KMS-11 (cell line): ENCODE measurements around the gene ROS1.

Experiments
- H2AFZ ChIP-seq: fragments of 200-600 bp; sonication (generic); 2 replicates; pipeline ENCODE4 v1.6.1; 2016; ENCODE audit warnings: antibody characterized with exemption, mixed run types, low read depth
- H3K27ac ChIP-seq: fragments of 200-600 bp; sonication (generic); 2 replicates; pipeline ENCODE4 v1.6.1; 2016; ENCODE audit warnings: mild to moderate bottlenecking, mixed run types
- H3K27me3 ChIP-seq: fragments of 200-600 bp; sonication (generic); 2 replicates; pipeline ENCODE4 v1.6.1; 2017; ENCODE audit warnings: mild to moderate bottlenecking, low read depth, mixed run types, moderate library complexity; ENCODE audit not compliant: insufficient read depth
- H3K36me3 ChIP-seq: fragments of 200-600 bp; sonication (generic); 2 replicates; pipeline ENCODE4 v1.6.1; 2017; ENCODE audit warnings: mild to moderate bottlenecking, mixed run types; ENCODE audit not compliant: insufficient read depth
- H3K4me1 ChIP-seq: fragments of 200-600 bp; sonication (generic); 2 replicates; pipeline ENCODE4 v1.6.1; 2016; ENCODE audit warnings: mild to moderate bottlenecking, low read depth, mixed run types; ENCODE audit not compliant: poor library complexity, severe bottlenecking
- H3K4me2 ChIP-seq: fragments of 200-600 bp; sonication (generic); 2 replicates; pipeline ENCODE4 v1.7.0; 2016; ENCODE audit warnings: mild to moderate bottlenecking, mixed run types
- H3K4me3 ChIP-seq: fragments of 200-600 bp; sonication (generic); IDR thresholded peaks from 2 replicates; pipeline ENCODE4 v1.6.1; 2017; ENCODE audit warnings: low read depth, low read length, mixed read lengths; ENCODE audit not compliant: insufficient read depth
- H3K79me2 ChIP-seq: fragments of 200-600 bp; sonication (generic); 2 replicates; pipeline ENCODE4 v1.6.1; 2016; ENCODE audit warnings: low read depth, mixed run types; ENCODE audit not compliant: insufficient read depth
- H3K9ac ChIP-seq: fragments of 200-600 bp; sonication (generic); 2 replicates; pipeline ENCODE4 v1.6.1; 2016; ENCODE audit warnings: mild to moderate bottlenecking, mixed run types
- H4K20me1 ChIP-seq: fragments of 200-600 bp; sonication (generic); 2 replicates; pipeline ENCODE4 v1.6.1; 2016; ENCODE audit warnings: mild to moderate bottlenecking, mixed run types; ENCODE audit not compliant: insufficient read depth
- CTCF ChIP-seq: fragments of 200-600 bp; sonication (generic); conservative IDR thresholded peaks from 2 replicates; pipeline ENCODE4 v1.6.1; 2017; ENCODE audit warnings: low read depth, mild to moderate bottlenecking, antibody characterized with exemption, low read length, moderate library complexity, mixed read lengths

Gene ROS1

GRCh38 chr6:117463762-117464665, 38.3 kb upstream of the ROS1 start:
- H3K9ac ChIP-seq: no peak overlapping the region

GRCh38 chr6:117459204-117459944, 33.6 kb upstream of the ROS1 start:
- H3K79me2 ChIP-seq: no peaks in the 10 kb centered on the region
- H3K4me1 ChIP-seq: no peaks in the 10 kb centered on the region
- no peak overlapping the region for H3K27ac ChIP-seq
- no peak overlapping the region for H3K4me3 ChIP-seq
- no peaks in the 10 kb centered on the region for H3K27me3 ChIP-seq
- H3K36me3 ChIP-seq: no peaks in the 10 kb centered on the region
- TF ChIP-seq CTCF: no peak
- H2AFZ ChIP-seq: no peak overlapping the region
- H4K20me1 ChIP-seq: no peaks in the 10 kb centered on the region
- H3K9ac ChIP-seq: no peak overlapping the region
- H3K4me2 ChIP-seq: no peak overlapping the region

More at GRCh38 chr6:117463762-117464665, 38.3 kb upstream of the ROS1 start:
- H3K4me2 ChIP-seq: no peak overlapping the region
- TF ChIP-seq CTCF: no peak
- H3K36me3 ChIP-seq: no peaks in the 10 kb centered on the region
- no peaks in the 10 kb centered on the region for H3K79me2 ChIP-seq
- H3K4me3 ChIP-seq: no peak overlapping the region
- no peaks in the 10 kb centered on the region for H3K27me3 ChIP-seq
- no peak overlapping the region for H2AFZ ChIP-seq
- no peaks in the 10 kb centered on the region for H4K20me1 ChIP-seq
- H3K4me1 ChIP-seq: no peaks in the 10 kb centered on the region
- no peak overlapping the region for H3K27ac ChIP-seq

- H3K27me3 ChIP-seq: no peaks in the 10 kb centered on the region
- no peak overlapping the region for H3K27ac ChIP-seq
- H2AFZ ChIP-seq: no peak overlapping the region
- H3K4me3 ChIP-seq: no peak overlapping the region
- no peaks in the 10 kb centered on the region for H3K4me1 ChIP-seq
- no peaks in the 10 kb centered on the region for H4K20me1 ChIP-seq
- H3K4me2 ChIP-seq: no peak overlapping the region
- no peak overlapping the region for H3K9ac ChIP-seq
- no peaks in the 10 kb centered on the region for H3K79me2 ChIP-seq
- H3K36me3 ChIP-seq: no peaks in the 10 kb centered on the region
- TF ChIP-seq CTCF: no peak
These were observed 31.3 kb upstream of the ROS1 start for GRCh38 chr6:117456998-117457397.

GRCh38 chr6:117456250-117456649, 30.5 kb upstream of the ROS1 start:
- Histone ChIP-seq H3K9ac (no peak overlapping the region), H4K20me1 (no peaks in the 10 kb centered on the region), H3K36me3 (no peaks in the 10 kb centered on the region), H3K4me2 (no peak overlapping the region), H3K4me3 (no peak overlapping the region), H3K27ac (no peak overlapping the region), H3K27me3 (no peaks in the 10 kb centered on the region), H3K79me2 (no peaks in the 10 kb centered on the region), H3K4me1 (no peaks in the 10 kb centered on the region), H2AFZ (no peak overlapping the region)
- no peak for TF ChIP-seq CTCF
